Dermis microvascular lymphatic vessel endothelial cell (primary cell): Measurements from ENCODE around the gene TADA1. TPM values are rescaled to one million over a fixed set of nuclear protein-coding genes. Genes with fewer than 3 reads are reported as not detected.
A peak's percentile ranks its signal among the peaks of the same experiment; 100 is the strongest.
"Not testable (repeated sequence)": the region's sequence is repeated elsewhere in the genome, so short reads cannot be mapped to it uniquely, and the experiment has no call there.

Source experiments
- DNase-seq, 2 donors: peaks; one replicate each; pipeline versions ENCODE4 v3.0.0 to v3.0.0-alpha.2; 2010; ENCODE audit warnings: low read depth in 2 of 2
- total RNA-seq: library from RNA; depleted of rRNA; stranded (reverse); fragments of >200 nt; gene quantifications from 2 replicates; pipeline ENCODE4 v1.2.1, GENCODE V29; 2014

The TADA1 gene
- total RNA-seq, 1 donor from 2014 or later, result 8.3 TPM

DNA sequence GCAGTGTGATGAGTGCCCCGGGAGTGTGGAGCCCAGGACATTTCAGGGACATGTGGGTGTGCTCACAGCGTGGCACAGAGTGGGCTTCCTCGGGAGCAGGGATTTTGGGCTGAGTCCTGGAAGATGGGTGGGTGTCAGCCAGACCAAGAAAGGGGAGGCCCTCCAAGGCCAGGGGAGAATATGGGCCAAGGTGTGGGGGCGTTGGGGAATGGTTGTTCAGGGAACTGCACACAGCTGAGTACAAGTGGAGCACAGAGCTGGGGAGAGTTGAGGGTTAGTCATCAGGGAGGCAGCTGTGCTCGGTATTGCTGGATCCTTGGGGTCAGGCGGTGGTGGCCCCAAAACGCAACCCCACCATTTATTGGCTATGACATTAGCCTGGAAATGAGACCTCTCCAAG is 31.3 kb downstream of the TADA1 start:
- no peak for DNase-seq

DNA sequence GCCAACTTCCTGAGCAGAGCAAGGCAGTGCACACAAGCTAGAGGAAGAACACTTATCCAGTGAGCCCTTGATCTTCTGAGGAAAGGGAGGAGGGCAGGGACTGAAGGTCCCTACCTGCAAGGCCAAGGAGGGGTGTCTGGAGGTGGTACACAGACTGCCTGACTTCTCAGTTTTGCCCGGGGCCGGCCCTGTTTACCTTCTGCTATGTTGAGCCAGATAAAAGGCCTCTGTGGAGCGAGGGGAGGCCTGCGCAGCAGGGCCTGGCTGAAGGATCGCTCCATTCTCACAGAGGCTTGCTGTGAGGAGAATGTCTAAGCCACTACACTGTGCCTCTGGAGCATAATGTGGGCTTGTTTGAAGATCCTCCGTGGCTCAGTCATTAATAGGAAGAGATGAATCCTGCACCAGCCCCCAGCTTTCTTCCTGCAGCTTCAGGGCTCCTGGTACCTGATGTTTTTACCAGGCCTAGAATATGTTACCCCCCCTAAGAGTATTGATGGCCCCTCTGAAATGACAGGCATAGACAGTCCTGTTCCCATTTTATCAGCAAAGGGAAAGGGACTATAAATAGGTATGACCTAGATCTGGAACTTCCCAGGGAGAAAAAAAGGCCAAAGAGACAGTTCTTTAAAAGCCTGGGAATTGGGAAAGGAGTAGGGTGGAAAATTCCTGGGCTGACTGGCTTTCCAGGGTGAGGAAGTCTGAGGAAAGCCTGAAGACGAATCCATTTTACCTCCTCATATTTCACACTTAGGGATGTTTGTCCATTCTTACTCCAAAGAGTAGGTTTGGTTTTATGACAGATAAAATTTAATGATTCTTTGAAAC is 32.1 kb downstream of the TADA1 start:
- peak in 1 of 2 donors; percentile 19 for DNase-seq

DNA sequence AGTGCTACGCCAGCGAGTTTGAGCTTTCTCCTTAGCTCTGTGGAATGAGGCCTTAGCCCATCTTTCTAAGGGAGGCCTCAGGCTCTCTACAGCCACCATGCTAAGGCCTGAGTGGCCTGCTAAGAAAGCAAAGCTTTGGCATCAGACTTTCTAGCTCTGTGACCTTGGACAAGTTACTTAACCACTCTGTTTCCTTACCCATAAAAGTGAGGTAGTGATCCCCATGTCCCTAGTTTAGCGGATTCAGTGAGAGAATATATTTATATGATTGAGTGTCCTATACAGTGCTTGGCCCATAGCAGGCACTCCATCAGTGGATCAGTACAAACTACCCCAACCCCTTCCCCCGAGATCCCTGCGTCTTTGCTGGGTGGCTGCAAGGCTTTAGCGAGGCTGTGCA is 32.7 kb downstream of the TADA1 start:
- DNase-seq, result no peak

DNA sequence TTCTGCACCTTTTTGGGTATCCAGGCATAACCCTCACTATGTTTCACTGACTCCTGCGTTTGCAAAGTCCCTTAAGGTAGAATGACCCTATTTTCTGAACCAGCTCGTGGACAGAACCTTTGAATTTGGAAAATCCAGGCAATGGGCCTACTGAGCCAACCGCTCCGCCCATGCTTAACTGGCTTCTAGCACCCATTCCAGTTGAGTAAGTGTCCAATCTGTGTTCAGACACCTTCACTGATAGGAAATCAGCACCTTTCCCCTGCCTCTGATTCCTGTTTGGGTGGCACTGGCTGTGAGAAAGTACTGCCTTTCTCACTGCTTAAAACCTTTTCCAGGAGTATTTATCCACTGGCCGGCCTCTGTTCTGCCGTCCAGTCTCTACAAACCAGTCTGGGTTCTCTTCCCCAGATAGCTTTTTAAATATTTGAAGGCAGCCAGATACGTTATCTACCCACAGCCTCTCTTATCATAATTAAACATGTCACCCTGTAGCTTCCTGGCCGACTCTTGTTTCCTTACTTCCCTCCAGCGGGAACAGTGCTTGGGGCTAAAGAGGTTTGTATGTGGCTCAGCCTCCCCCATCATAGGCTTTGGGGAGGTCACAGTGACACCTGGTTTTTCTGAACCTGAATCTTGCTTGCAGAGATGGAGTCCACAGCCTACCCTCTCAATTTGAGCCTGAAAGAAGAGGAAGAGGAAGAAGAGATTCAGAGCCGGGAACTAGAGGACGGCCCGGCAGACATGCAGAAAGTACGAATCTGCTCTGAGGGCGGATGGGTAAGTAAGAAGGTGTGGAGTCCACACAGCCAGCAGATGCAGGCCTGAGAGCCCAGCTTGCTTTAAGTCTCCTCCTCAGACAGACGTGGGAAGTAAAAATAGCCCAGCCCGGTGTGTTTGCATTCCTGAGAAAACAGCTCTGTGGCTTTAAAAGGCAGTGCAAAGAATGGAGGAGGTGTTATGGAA is 35.5 kb downstream of the TADA1 start:
- peak in 1 of 2 donors; percentile 24 for DNase-seq

DNA sequence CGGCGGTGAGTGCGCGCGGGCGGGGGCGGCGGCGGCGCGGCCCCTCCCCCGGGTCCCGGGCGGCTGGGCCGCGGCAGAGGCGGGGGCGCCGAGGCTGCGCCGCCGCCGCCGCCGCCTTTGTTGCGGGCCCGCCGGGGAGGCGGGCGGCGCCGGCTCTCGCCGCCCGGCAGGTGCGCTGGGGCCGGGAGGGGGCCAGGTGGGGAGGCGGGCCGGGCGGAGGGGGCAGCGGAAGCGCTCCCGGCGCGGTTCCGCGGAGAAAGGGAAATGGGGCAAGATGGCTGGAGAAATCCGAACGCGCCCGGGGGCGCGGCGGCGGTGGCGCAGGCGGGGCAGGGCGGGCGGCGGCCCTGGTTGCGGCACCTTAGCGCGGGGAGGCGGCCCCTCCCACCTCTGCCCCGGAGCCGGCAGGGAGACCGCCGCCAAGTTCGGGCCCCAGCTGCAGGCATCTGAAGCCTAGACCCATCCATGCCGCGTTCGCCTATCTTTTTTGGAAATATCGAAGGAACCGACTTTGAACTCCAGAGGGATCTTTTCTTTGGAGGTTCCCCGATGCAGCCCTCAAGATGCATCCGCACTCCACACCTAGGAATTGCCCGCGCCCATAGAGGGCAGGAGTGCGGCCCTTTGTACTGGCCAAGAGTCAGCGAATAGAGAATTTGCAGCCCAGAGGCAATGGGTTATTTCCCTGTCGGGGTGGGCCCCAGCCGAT is 36.3 kb downstream of the TADA1 start:
- DNase-seq, result peak in 1 of 2 donors; percentile 37

DNA sequence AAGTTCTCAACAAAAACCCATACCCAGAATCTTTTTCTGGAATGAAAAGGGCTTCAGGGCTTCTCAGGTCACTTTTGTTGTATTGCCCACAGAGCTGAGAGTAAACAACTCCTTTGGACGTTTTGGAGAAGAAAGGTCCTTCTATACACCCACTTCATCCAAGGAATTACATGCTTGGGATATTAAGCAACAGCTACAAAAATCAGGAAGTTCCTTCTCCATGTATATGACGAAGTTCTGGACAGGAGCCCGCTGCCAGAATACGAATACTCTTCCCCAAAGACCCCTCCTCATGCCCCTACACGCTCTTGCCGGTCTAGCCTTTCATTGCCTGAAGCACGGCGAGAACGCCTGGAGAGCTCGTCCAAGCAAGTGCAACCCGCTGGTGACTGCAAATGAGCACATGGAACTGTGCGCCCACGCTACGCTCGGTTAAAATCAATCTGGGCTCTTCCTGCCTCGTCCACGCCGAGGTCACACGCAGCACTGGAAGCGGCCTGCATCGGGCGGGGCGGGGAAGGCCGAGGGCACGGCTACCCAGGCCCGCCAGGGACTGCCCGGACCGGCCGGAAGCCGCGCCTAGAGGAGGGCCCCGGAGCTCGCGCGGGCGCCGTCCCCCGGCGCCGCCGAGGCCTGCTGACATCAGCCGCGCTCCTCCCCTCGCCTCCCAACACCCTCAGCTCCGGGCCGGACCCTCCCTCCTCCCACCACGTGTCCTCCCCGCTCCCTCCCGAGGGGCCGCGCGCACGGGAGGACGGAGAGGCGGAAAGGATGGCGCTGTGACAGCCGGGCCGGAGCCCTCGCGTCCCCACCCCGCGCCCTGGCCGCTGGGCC is 37.1 kb downstream of the TADA1 start, which contains the start of gene POGK:
Gene POGK (plus strand): TSS at position 710 of the 834 bp plus-strand sequence. CDS start 1,482 bp downstream, outside the sequence.
- peak; percentile 78 to 92 for DNase-seq

DNA sequence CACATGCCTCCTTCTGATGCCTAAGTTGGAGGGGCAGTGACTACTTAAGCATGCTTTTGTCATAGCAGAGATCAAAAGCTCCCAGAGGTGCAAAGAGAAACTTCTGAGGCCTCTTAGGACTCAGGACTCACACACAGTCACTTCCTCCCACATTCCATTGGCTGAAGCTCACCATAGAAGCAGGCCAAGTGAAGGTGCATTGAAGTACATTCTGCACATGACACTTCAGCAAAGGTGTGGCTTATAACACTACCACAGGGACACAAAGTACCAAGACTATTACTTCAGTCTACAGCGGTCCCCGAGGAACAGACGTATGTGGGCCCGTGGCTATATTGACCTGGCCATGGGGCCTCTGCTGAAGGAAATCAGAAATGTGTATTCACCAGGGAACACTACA is 39.3 kb downstream of the TADA1 start:
- DNase-seq, result no peak

DNA sequence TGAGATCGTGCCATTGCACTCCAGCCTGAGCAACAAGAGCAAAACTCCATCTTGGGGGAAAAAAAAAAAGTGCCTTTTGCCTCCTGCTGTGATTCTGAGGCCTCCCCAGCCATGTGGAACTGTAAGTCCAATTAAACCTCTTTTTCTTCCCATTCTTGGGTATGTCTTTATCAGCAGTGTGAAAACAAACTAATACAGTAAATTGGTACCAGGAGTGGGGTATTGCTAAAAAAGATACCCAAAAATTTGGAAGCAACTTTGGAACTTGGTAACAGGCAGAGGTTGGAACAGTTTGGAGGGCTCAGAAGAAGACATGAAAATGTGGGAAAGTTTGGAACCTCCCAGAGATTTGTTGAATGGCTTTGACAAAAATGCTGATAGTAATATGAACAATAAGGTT is 46.3 kb downstream of the TADA1 start:
- not testable (repeated sequence) for DNase-seq

DNA sequence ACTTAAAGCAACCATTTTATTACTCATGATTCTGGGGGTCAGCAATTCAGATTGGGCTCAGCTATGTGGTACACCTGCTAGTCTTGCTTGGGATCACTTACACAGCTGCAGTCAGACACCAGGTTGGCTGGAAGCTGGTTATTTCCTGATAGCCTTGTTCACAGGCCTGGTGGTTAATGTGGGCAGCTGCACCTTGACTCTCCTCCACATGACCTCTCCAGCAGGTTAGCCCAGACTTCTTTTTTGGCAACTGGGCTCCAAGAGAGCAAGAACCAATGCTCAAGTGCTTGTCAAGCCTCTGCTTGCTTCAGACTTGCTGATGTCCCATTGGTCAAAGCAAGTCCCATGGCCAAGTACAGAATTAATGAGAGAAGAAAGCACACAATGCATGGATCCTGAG is 48.6 kb downstream of the TADA1 start:
- no peak for DNase-seq

DNA sequence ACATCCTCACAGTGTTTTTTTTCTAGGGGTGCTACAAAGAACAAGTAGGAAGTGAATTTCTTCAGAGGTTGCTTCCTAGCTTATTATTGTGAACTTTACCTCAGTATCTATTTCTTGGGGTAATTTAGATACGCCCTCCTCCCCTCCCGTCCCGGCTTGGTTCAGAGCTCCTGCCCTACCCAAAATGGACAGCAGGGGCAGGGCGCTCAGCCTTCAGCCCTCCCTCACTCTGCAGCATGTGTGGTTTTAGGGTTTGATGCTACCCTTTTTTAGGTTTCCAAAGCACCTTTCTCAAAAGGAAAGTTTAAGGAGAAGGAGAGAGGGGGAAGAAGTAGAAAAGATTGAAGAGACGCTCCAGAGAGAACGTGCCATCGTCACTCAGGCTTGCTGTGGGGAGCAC is 53.7 kb downstream of the TADA1 start:
- DNase-seq, result no peak

DNA sequence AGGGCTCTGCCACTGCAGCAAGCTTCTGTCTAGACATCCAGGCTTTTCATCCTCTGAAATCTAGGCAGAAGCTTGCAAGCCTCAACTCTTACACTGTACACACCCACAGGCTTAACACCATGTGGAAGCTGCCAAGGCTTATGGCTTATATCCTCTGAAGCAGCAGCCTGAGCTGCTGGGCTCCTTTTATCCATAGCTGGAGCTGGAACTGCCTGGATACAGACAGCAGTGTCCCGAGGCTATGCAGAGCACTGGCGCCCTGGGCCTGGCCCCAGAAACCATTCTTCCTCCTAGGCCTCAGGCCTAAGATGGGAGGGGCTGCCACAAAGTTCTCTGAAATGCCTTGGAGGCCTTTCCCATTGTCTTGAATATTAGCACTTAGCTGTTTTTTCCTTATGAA is 56.1 kb downstream of the TADA1 start:
- DNase-seq, result no peak

DNA sequence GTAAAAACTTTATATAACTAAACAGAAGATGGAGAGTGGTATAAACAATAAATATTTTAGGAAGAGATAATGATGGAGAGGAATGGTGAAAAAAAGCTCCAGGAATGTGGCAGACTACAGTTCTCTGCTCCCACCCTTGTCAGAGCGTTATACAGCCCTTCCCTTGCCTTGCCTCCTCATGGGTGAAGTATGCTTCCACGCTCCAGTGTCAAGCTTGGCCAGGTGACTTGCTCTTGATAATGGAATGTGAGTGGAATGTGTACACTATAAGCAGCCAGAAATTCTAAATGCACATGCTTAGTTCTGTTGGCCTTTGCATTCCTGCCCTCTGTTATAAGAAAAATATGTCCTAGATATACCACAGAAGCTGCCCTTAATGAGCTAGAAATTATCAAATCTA is 61.5 kb downstream of the TADA1 start:
- no peak for DNase-seq

DNA sequence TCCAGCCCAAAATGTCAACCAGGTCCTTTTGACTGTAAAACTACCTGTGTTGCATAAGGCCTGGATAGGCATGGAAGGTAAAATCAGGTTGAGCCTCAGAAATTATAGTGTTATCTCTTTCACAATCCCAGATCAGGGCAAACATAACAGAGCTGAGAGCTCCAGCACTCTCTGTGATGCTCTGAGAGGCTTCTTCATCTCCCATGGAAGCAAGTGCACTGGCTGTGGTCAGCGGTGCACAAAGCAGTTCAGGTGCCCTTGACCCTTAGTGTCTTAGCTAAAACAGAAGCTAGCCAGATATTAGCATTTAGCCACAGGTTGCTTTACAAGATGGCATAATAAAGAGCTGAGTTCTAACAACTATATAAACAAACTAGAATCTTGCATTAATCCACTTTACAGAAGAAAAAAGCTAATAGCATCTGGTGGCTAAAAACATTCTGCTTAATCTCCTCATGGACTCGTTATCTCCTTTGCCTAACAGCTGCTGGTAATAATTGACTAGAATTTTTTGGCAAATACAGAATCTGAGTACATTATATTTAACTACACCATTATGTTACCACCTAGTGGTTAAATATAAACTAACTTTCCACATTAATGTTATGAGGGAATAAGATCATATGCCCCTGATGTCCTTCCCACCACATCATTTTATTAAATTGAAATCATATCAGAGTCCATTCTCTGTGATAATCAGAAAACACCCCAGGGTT is 62.4 kb downstream of the TADA1 start:
- no peak for DNase-seq

DNA sequence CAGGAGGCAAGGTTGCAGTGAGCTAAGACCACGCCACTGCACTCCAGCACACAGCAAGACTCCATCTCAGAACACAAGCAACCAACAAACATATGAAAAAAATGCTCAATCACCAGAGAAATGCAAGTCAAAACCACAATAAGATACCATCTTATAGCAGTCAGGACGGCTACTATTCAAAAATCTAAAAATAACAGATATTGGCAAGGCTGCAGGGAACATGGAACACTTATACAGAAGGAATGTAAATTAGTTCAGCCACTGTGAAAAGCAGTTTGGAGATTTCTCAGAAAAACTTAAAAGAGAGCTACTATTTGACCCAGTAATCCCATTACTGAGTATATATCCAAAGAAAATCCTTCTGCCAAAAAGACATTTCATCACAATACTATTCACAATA is 64.4 kb downstream of the TADA1 start:
- DNase-seq, result no peak

DNA sequence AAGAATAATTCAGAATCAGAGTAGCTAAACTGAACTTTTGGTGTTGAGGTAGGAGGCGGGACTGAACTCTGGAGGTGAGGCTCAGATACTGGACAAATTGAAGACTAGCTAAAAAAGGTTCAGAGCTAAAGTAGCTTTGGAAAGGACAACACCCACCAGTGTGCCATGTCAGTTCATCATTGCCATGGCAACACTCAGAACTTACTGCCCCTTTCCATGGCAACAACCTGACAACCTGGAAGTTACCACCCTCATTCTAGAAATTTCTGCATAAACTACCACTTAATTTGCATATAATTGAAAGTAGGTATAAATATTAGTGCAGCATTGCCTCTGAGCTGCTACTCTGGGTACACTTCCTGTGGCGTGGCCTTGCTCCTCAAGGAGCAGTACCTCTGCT is 67.1 kb downstream of the TADA1 start:
- no peak for DNase-seq

Other genes starting within 250 kb of the TADA1 start
- gene POGK, start 36.8 kb downstream of the TADA1 start, total RNA-seq, result 14.1 and 17.7 TPM in 2 replicates
- under 0.01 TPM in 1 of 2 replicates, not detected in the other for gene ILDR2, start 99.3 kb upstream of the TADA1 start, total RNA-seq
- gene MAEL, start 113.0 kb upstream of the TADA1 start, total RNA-seq, result under 0.01 TPM in 1 of 2 replicates, not detected in the other
- not detected in 2 replicates for gene GPA33, start 214.1 kb upstream of the TADA1 start, total RNA-seq
- not detected in 2 replicates for gene STYXL2, start 217.8 kb upstream of the TADA1 start, total RNA-seq